Mucosa of descending colon (tissue), 3 donors: ENCODE results near the gene NDUFA13. TPM values are rescaled to one million over a fixed set of nuclear protein-coding genes. Genes with fewer than 3 reads are reported as not detected.

ENCODE experiments used
- ATAC-seq: fragments of 200-7000 bp; cut with Tn5 transposase; one replicate; pipeline ENCODE4 v1.9.1; 2020; ENCODE audit warnings: mild to moderate bottlenecking, moderate library complexity
- DNase-seq, 3 donors: peaks; one replicate each; pipeline ENCODE4 v3.0.0-alpha.2; 2020
- H3K36me3 ChIP-seq: fragments of 200-600 bp; one replicate; pipeline ENCODE4 v1.8.0; 2021; ENCODE audit warnings: low read depth, mild to moderate bottlenecking
- H3K4me1 ChIP-seq: fragments of 200-600 bp; one replicate; pipeline ENCODE4 v1.8.0; 2021; ENCODE audit warnings: low read depth, mild to moderate bottlenecking
- H3K4me3 ChIP-seq: fragments of 200-600 bp; one replicate; pipeline ENCODE4 v1.8.0; 2021; ENCODE audit warnings: mild to moderate bottlenecking
- H3K9me3 ChIP-seq: fragments of 200-600 bp; one replicate; pipeline ENCODE4 v1.8.0; 2021; ENCODE audit warnings: mild to moderate bottlenecking
- intact Hi-C, 2 donors: fragments of 100-400 bp; cut with DNase I in 1 of 2; cut with micrococcal nuclease in 1 of 2; formaldehyde crosslinking; loops; one replicate each; pipeline versions ENCODE4 v1.11.0 to v1.11.1; 2022; cut with DNase I, micrococcal nuclease
- total RNA-seq, 3 donors: library from RNA; stranded (reverse); fragmentation: NEBNext Ultra II Directional in 2 of 3; extraction: Animal tissue kit (Norgen Biotek cat#: 25700) in 2 of 3; gene quantifications; one replicate each; pipeline versions ENCODE4 v1.2.1 to v1.2.4, GENCODE V29; 2021 to 2023
- TF ChIP-seq, protein P1 (sequence below): fragments of 200-600 bp; IDR thresholded peaks from one replicate; pipeline ENCODE4 v1.8.0; 2022; ENCODE audit warnings: antibody characterized with exemption, mild to moderate bottlenecking
- donor health status: DM: no; HTN: no; CAD: no; lungs with moderate emphysema.
- donor health status: DM: no; HTN: no; CAD: no.
- donor health status: DM: no; HTN: yes; CAD: no.

The NDUFA13 gene
- total RNA-seq, 3 donors from 2014 or later = 347 to 437 (median 348) TPM

GRCh38 chr19:19528721-19529490 lies 12.9 kb downstream of the NDUFA13 start, which contains the start of gene YJEFN3:
YJEFN3 (plus strand) TSS chr19:19528911; CDS start chr19:19528933, 22 bp downstream.
- intact Hi-C loops = no loop called here
- H3K36me3 ChIP-seq = no peaks in the 10 kb centered on the region
- TF ChIP-seq, protein P1, sequence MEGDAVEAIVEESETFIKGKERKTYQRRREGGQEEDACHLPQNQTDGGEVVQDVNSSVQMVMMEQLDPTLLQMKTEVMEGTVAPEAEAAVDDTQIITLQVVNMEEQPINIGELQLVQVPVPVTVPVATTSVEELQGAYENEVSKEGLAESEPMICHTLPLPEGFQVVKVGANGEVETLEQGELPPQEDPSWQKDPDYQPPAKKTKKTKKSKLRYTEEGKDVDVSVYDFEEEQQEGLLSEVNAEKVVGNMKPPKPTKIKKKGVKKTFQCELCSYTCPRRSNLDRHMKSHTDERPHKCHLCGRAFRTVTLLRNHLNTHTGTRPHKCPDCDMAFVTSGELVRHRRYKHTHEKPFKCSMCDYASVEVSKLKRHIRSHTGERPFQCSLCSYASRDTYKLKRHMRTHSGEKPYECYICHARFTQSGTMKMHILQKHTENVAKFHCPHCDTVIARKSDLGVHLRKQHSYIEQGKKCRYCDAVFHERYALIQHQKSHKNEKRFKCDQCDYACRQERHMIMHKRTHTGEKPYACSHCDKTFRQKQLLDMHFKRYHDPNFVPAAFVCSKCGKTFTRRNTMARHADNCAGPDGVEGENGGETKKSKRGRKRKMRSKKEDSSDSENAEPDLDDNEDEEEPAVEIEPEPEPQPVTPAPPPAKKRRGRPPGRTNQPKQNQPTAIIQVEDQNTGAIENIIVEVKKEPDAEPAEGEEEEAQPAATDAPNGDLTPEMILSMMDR = no peak
- H3K4me3 ChIP-seq = no peak within 1 kb of the TSS
- DNase-seq = no peak
- no peaks in the 10 kb centered on the region for H3K9me3 ChIP-seq
- H3K4me1 ChIP-seq = peaks cover 6% of the 10 kb centered on the region
- ATAC-seq = no peak

DNA sequence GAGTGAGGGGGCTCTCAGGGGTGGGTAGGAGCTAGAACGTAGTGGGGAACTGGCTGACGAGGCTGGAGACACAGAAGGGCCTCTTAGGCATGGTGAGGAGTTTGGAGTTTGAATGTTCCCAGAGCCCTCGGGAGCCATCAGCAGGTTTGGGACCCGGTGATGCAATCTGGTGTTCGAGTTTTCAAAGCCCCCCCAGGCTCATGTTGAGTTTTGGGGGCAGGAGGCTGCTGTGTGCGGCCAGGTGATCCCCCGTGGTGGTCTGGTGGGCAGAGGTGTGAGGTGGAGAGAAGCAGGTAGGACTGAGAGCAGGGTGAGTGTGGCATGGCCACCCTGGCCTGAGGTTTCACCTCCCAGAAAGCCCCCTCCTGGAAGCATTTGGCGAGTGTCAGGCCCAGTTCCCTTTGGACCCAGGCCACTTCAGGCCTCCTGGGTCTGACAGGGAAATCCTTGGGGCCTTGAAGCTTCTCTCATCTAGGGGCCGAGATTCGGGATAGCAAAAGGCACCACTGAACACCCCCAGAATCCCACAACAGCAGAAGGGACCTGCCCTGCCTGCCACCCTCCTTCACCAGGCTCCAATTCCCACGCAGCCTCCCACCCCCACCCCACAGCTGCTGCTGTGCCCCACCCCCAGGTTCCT lies 13.9 kb downstream of the NDUFA13 start:
- H3K4me3 ChIP-seq = no peak overlapping the region
- TF ChIP-seq, protein P1 = no peak
- intact Hi-C loops = loop anchor here (5.0 kb wide), 1 partner anchor 112 kb away; the partner anchor contains the start of gene GMIP (in 2 of the 2)
- no peak for ATAC-seq
- no peak for DNase-seq
- H3K36me3 ChIP-seq = no peaks in the 10 kb centered on the region
- no peaks in the 10 kb centered on the region for H3K9me3 ChIP-seq
- peaks cover 6% of the 10 kb centered on the region for H3K4me1 ChIP-seq

DNA sequence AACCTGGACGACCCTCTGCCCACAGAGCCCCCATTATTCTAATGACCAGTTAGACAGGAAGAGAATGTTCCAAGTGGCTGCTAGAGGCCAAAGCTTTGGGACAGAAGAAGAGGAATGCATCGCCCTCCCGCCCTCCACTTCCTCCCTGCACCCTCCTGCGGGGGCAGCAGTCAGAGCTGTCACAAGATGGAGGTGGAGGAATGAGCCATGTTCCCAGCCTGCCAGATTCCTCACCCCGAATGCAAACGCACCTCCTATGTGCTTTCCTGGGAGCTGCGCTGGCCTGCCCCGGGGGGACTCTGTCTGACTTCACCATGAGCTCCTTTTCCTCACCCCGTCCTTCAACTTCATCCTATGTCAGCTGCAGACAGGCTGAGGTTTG lies 14.4 kb downstream of the NDUFA13 start:
- H3K36me3 ChIP-seq = no peaks in the 10 kb centered on the region
- no peak for DNase-seq
- H3K9me3 ChIP-seq = no peaks in the 10 kb centered on the region
- no peak for ATAC-seq
- TF ChIP-seq, protein P1 = no peak
- intact Hi-C loops = loop anchor here (5.0 kb wide), 1 partner anchor 112 kb away; the partner anchor contains the start of gene GMIP (in 2 of the 2)
- H3K4me1 ChIP-seq = peaks cover 6% of the 10 kb centered on the region
- no peak overlapping the region for H3K4me3 ChIP-seq

- ATAC-seq (no peak), DNase-seq (no peak)
- H3K36me3 ChIP-seq = no peaks in the 10 kb centered on the region
- H3K4me1 ChIP-seq = peaks cover 6% of the 10 kb centered on the region
- intact Hi-C loops = loop anchor here (5.0 kb wide), 1 partner anchor 111 kb away; the partner anchor contains the start of gene GMIP (in 2 of the 2)
- TF ChIP-seq, protein P1 = no peak
- H3K9me3 ChIP-seq = no peaks in the 10 kb centered on the region
- no peak overlapping the region for H3K4me3 ChIP-seq
These were observed 14.9 kb downstream of the NDUFA13 start for GRCh38 chr19:19530889-19531288.

DNA sequence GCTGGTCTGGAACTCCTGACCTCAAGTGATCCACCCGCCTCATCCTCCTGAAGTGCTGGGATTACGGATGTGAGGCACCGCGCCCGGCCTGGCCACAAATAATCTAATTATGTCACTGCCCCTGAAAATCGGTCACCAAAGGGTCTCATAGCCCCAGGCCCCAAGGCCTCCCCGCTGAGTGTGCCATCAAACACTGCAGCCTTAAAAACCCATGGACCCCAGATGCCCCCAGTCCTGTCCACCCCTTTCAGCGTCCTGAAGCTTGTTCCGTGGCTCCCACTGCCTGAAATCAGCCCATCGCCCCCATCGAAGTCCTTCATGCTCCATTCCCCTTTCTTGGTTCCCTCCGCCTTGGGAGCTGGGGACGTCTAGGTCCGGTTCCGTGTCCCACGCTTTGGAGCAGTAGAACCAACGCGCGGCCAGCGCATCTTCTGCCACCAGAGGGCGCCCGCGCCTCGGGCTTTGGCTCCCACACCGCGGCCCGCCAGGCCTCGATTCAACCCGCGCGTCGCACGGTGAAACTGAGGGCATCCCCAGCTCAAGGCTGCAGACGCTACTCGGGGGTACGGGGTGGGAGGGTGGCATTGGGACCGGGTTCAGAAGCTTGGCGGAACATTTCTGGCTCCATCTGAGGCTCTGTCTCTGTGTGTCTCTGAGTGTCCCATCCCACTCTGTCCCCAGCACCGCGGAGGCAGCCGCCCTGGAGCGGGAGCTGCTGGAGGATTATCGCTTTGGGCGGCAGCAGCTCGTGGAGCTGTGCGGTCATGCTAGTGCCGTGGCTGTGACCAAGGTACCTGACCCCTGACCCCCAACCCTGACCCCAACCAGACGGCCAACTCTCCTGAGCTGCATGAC lies 16.2 kb downstream of the NDUFA13 start:
- Histone ChIP-seq H3K9me3 (no peaks in the 10 kb centered on the region), H3K36me3 (no peaks in the 10 kb centered on the region), H3K4me1 (peaks cover 6% of the 10 kb centered on the region), H3K4me3 (no peak overlapping the region)
- ATAC-seq (peak; percentile 84), DNase-seq (peak; percentile 84 to 92 (median 89))
- TF ChIP-seq, protein P1 = peak; percentile 93
- intact Hi-C loops = loop anchor here (5.0 kb wide), 1 partner anchor 110 kb away; the partner anchor contains the start of gene GMIP (in 2 of the 2)
